Mucosa of descending colon (tissue), 3 donors: ENCODE data around the gene TRPV6. TPM values are rescaled to one million over a fixed set of nuclear protein-coding genes. Genes with fewer than 3 reads are reported as not detected.

ENCODE experiments used
- ATAC-seq: fragments of 200-7000 bp; cut with Tn5 transposase; one replicate; pipeline ENCODE4 v1.9.1; 2020; ENCODE audit warnings: mild to moderate bottlenecking, moderate library complexity
- DNase-seq, 3 donors: peaks; one replicate each; pipeline ENCODE4 v3.0.0-alpha.2; 2020
- H3K36me3 ChIP-seq: fragments of 200-600 bp; one replicate; pipeline ENCODE4 v1.8.0; 2021; ENCODE audit warnings: low read depth, mild to moderate bottlenecking
- H3K4me1 ChIP-seq: fragments of 200-600 bp; one replicate; pipeline ENCODE4 v1.8.0; 2021; ENCODE audit warnings: low read depth, mild to moderate bottlenecking
- H3K4me3 ChIP-seq: fragments of 200-600 bp; one replicate; pipeline ENCODE4 v1.8.0; 2021; ENCODE audit warnings: mild to moderate bottlenecking
- H3K9me3 ChIP-seq: fragments of 200-600 bp; one replicate; pipeline ENCODE4 v1.8.0; 2021; ENCODE audit warnings: mild to moderate bottlenecking
- intact Hi-C, 2 donors: fragments of 100-400 bp; cut with DNase I in 1 of 2; cut with micrococcal nuclease in 1 of 2; formaldehyde crosslinking; loops; one replicate each; pipeline versions ENCODE4 v1.11.0 to v1.11.1; 2022; cut with DNase I, micrococcal nuclease
- total RNA-seq, 3 donors: library from RNA; stranded (reverse); fragmentation: NEBNext Ultra II Directional in 2 of 3; extraction: Animal tissue kit (Norgen Biotek cat#: 25700) in 2 of 3; gene quantifications; one replicate each; pipeline versions ENCODE4 v1.2.1 to v1.2.4, GENCODE V29; 2021 to 2023
- TF ChIP-seq, protein P1 (sequence below): fragments of 200-600 bp; IDR thresholded peaks from one replicate; pipeline ENCODE4 v1.8.0; 2022; ENCODE audit warnings: antibody characterized with exemption, mild to moderate bottlenecking
- donor health status: DM: no; HTN: no; CAD: no; lungs with moderate emphysema.
- donor health status: DM: no; HTN: no; CAD: no.
- donor health status: DM: no; HTN: yes; CAD: no.

TRPV6 gene
- total RNA-seq, 3 donors from 2014 or later = 0.35 to 0.55 (median 0.44) TPM

DNA sequence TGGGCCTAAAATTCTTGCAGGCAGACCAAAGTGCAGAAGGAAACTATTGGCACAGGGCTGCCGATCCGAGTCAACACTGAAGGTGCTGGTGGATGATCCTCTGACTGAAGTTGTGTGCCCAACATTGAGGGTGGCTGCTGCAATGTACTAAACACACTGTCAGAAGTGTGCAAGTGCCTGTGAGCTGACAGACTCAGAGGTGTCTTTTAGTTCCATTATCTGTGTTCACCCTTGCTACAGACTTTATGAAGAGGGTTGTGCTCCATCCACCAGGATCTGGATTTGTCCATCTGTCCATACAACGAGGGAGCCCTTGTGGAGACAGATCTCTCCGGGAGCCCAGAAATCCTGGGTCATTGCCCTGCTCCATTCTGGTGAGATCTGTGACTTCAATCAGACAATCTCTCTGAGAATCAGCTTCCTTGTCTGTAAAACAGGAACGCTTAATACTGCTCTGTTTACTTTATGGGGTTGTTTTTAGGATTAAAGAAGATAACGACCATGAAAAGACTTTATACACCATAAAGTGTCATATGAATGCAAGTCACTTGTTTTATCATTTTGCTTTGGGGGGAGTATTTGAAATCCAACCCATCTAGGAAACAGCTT is 9.5 kb upstream of the TRPV6 start:
- H3K9me3 ChIP-seq = no peaks in the 10 kb centered on the region
- DNase-seq = no peak
- intact Hi-C loops = no loop called here
- no peak for ATAC-seq
- TF ChIP-seq, protein P1, sequence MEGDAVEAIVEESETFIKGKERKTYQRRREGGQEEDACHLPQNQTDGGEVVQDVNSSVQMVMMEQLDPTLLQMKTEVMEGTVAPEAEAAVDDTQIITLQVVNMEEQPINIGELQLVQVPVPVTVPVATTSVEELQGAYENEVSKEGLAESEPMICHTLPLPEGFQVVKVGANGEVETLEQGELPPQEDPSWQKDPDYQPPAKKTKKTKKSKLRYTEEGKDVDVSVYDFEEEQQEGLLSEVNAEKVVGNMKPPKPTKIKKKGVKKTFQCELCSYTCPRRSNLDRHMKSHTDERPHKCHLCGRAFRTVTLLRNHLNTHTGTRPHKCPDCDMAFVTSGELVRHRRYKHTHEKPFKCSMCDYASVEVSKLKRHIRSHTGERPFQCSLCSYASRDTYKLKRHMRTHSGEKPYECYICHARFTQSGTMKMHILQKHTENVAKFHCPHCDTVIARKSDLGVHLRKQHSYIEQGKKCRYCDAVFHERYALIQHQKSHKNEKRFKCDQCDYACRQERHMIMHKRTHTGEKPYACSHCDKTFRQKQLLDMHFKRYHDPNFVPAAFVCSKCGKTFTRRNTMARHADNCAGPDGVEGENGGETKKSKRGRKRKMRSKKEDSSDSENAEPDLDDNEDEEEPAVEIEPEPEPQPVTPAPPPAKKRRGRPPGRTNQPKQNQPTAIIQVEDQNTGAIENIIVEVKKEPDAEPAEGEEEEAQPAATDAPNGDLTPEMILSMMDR = no peak
- no peak overlapping the region for H3K4me3 ChIP-seq
- no peaks in the 10 kb centered on the region for H3K4me1 ChIP-seq
- no peaks in the 10 kb centered on the region for H3K36me3 ChIP-seq

DNA sequence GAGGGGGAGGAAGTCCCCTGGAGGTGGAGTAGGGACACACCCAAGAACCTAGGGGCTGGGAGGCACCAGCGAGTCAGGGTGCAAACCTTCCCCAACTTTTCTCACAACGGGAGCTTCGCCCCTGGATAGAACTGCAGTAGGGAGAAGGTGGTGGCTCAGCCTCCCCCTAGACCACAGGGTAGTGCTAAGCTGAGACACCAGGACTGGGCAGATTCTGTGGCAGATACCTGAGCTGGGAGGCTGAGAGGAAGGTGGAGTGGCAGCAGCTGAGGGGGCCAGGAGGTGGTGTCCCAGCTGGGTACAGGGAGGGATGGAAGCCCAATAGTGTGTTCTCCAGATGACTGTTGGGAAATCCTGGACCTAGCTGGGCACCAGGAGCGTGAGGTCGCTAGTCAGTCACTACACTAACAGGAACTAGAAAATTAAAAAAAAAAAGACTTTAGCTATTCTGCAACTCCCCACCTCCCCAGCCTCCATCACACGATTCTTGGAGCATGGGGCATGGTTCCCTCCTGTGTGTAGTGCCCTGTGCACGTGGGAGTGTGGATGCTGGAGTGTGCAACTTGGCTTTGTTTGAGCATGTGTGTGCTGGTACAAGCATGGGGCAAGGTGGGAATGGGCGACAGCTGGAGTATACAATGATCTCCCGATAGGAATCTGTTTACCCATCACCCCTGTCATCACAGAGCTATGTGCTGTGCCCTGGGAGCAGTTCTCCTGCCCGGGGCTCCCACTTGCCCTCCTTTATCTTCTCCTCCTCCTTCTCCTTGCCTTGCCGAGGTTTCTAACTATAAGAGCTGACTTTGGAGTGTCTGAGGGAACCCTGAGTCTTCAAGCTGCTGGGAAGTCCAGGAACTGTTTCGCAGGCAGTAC is 8.8 kb upstream of the TRPV6 start:
- ATAC-seq = no peak
- DNase-seq = no peak

DNA sequence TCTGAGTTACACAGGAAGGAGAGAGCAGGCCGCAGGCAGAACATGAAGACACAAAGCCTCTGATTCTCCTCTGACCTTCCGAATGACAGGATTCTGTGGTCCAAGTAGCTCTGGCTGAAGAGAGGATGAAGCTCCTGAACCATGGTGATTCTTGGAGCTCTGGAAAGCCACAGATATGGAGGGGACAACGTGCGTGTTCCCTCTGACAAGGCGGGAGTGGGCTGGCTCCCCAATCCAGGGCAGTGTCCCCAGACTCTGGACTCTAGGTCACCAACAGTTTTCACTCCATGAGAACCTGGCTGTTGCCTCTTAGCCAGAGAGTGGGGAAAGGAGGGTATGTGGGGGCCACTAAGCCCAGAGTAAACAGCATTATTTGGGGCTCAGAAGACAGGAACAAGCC is 7.4 kb upstream of the TRPV6 start:
- Histone ChIP-seq H3K36me3 (no peaks in the 10 kb centered on the region), H3K9me3 (no peaks in the 10 kb centered on the region), H3K4me3 (no peak overlapping the region), H3K4me1 (no peaks in the 10 kb centered on the region)
- ATAC-seq (no peak), DNase-seq (no peak)
- TF ChIP-seq, protein P1 = no peak
- intact Hi-C loops = no loop called here

More for the DNA sequence above, 8.8 kb upstream of the TRPV6 start:
- H3K4me3 ChIP-seq = no peak overlapping the region
- no peaks in the 10 kb centered on the region for H3K36me3 ChIP-seq
- H3K4me1 ChIP-seq = no peaks in the 10 kb centered on the region
- H3K9me3 ChIP-seq = no peaks in the 10 kb centered on the region
- TF ChIP-seq, protein P1 = no peak
- intact Hi-C loops = no loop called here

DNA sequence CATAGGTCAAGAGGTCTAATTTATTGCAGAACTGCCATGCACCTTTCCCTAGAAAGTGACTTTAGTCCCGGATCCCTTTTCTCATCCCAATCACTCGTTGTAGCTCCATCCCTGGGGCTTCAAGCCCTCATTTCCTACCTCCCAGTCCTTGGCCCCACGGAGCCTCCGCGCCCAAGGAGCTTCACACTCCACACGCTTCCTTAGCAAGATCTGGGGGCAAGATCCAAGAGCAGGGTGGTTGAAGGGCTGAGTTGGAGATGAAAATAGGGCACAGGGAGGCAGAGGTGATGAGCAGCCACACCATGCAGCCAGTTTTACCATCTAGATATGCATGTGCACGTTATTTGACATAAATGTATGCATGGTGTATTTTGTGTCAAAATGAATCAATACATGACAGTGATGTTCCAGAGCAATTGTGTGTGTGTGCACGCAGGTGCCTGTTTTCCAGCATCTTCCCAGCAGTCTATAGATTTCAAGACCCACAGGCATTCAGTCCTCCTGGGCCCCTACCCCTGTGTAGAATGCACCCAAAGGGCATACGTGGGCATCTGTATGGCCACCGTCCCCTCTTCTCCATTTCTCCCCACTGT is 6.0 kb upstream of the TRPV6 start:
- H3K4me3 ChIP-seq = no peak overlapping the region
- ATAC-seq = no peak
- no peak for DNase-seq
- no peaks in the 10 kb centered on the region for H3K9me3 ChIP-seq
- H3K4me1 ChIP-seq = no peaks in the 10 kb centered on the region
- TF ChIP-seq, protein P1 = no peak
- no peaks in the 10 kb centered on the region for H3K36me3 ChIP-seq
- intact Hi-C loops = no loop called here

DNA sequence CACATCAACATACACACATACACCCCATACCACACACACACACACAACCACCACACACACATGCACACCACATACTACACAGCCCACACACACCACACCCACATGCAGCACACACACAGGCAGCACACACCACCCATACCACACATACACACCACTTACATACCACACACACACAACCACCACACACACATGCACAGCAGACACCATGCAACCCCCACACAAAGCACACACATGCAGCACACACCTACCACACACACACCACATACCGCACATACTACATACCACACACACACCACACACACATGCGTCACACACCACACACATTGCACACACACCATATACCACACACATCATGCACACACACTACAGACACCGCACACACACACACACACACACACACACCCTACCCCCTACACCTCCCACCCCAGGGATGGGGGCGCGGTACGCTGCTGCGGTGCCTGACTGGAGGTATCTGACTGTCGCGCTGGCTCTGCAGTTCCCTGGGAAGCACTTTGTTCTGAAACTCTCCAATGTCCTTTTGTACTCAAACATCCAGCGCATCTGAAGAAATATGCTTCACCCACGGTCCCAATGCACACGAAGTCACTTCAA is 5.4 kb upstream of the TRPV6 start:
- TF ChIP-seq, protein P1 = no peak
- no peaks in the 10 kb centered on the region for H3K36me3 ChIP-seq
- H3K4me1 ChIP-seq = no peaks in the 10 kb centered on the region
- no peak for ATAC-seq
- DNase-seq = no peak
- no peaks in the 10 kb centered on the region for H3K9me3 ChIP-seq
- no peak overlapping the region for H3K4me3 ChIP-seq
- intact Hi-C loops = no loop called here
